ENCODE measurements around the gene NRROS. TPM values are rescaled to one million over a fixed set of nuclear protein-coding genes. Genes with fewer than 3 reads are reported as not detected.
"Not testable (repeated sequence)": the region's sequence is repeated elsewhere in the genome, so short reads cannot be mapped to it uniquely, and the experiment has no call there.

NRROS gene
- total RNA-seq, 2 experiments from 2014 or later = 37.5 to 47.8 TPM

- DNase-seq (no peak), ATAC-seq (peak; percentile 13)
- no peaks in the 10 kb centered on the region for H3K27me3 Mint-ChIP-seq
- H3K4me3 Mint-ChIP-seq = no peak overlapping the region
- no peaks in the 10 kb centered on the region for H3K9me3 Mint-ChIP-seq (ENCODE audit: low read depth)
- H3K36me3 Mint-ChIP-seq = peaks cover 1% of the 10 kb centered on the region
- peak overlapping the region; percentile 83 for H3K27ac Mint-ChIP-seq
- CTCF ChIA-PET = interaction anchor here (1.1 to 11.2 kb wide), 6 partner anchors 10 to 90 kb away, joined by 3 to 219 read pairs (median 46); partner anchors contain the start of gene NRROS
- H3K4me1 Mint-ChIP-seq = peaks cover 39% of the 10 kb centered on the region
Measured at GRCh38 chr3:196611761-196612483, 27.6 kb upstream of the NRROS start.

- not testable (repeated sequence) for ATAC-seq; H3K36me3 Mint-ChIP-seq; H3K4me3 Mint-ChIP-seq; H3K27ac Mint-ChIP-seq; H3K27me3 Mint-ChIP-seq; H3K9me3 Mint-ChIP-seq (ENCODE audit: low read depth); DNase-seq
- peaks cover 38% of the 10 kb centered on the region for H3K4me1 Mint-ChIP-seq
- CTCF ChIA-PET = interaction anchor here (1.2 to 8.2 kb wide), 2 partner anchors 17 to 70 kb away, joined by 4 to 113 read pairs; no protein-coding TSS in a partner anchor
Measured at GRCh38 chr3:196615234-196615633, 24.3 kb upstream of the NRROS start.

GRCh38 chr3:196617256-196617655 lies 22.2 kb upstream of the NRROS start:
- DNase-seq (no peak), ATAC-seq (no peak)
- H3K9me3 Mint-ChIP-seq (ENCODE audit: low read depth) = no peaks in the 10 kb centered on the region
- no peak overlapping the region for H3K4me3 Mint-ChIP-seq
- H3K27me3 Mint-ChIP-seq = peaks cover 3% of the 10 kb centered on the region
- peaks cover 5% of the 10 kb centered on the region for H3K36me3 Mint-ChIP-seq
- H3K27ac Mint-ChIP-seq = no peak overlapping the region
- CTCF ChIA-PET = interaction anchor here (1.2 to 1.7 kb wide), 2 partner anchors 8 to 67 kb away, joined by 4 to 9 read pairs; no protein-coding TSS in a partner anchor
- H3K4me1 Mint-ChIP-seq = peaks cover 35% of the 10 kb centered on the region

- peaks cover 31% of the 10 kb centered on the region for H3K4me1 Mint-ChIP-seq
- H3K27me3 Mint-ChIP-seq = peaks cover 3% of the 10 kb centered on the region
- CTCF ChIA-PET = no interaction called here
- ATAC-seq (no peak), DNase-seq (no peak)
- no peak overlapping the region for H3K4me3 Mint-ChIP-seq
- H3K27ac Mint-ChIP-seq = no peak overlapping the region
- H3K36me3 Mint-ChIP-seq = peaks cover 6% of the 10 kb centered on the region
- H3K9me3 Mint-ChIP-seq (ENCODE audit: low read depth) = no peaks in the 10 kb centered on the region
Measured at GRCh38 chr3:196619223-196619622, 20.3 kb upstream of the NRROS start.

- Mint-ChIP-seq H3K27ac (peak overlapping the region; percentile 84), H3K4me3 (peak overlapping the region; percentile 44), H3K4me1 (peaks cover 34% of the 10 kb centered on the region)
- ATAC-seq; H3K27me3 Mint-ChIP-seq; DNase-seq; H3K9me3 Mint-ChIP-seq (ENCODE audit: low read depth); H3K36me3 Mint-ChIP-seq: not testable (repeated sequence)
- CTCF ChIA-PET = interaction anchor here (1.2 kb wide), 1 partner anchor 13 kb away, joined by 6 read pairs; no protein-coding TSS in a partner anchor
Measured at GRCh38 chr3:196619627-196620026, 19.9 kb upstream of the NRROS start.

- Mint-ChIP-seq H3K4me1 (peaks cover 40% of the 10 kb centered on the region), H3K9me3 (ENCODE audit: low read depth) (no peaks in the 10 kb centered on the region), H3K4me3 (peak overlapping the region; percentile 44), H3K27me3 (peaks cover 4% of the 10 kb centered on the region), H3K27ac (peak overlapping the region; percentile 84), H3K36me3 (peaks cover 6% of the 10 kb centered on the region)
- DNase-seq = peak; percentile 75
- CTCF ChIA-PET = interaction anchor here (0.6 to 1.2 kb wide), 2 partner anchors 12 to 279 kb away, joined by 3 to 6 read pairs; no protein-coding TSS in a partner anchor
- peak; percentile 41 for ATAC-seq
Measured at GRCh38 chr3:196620161-196620604, 19.3 kb upstream of the NRROS start.

- no peak for ATAC-seq
- H3K9me3 Mint-ChIP-seq (ENCODE audit: low read depth) = no peaks in the 10 kb centered on the region
- peaks cover 43% of the 10 kb centered on the region for H3K4me1 Mint-ChIP-seq
- peaks cover 7% of the 10 kb centered on the region for H3K27me3 Mint-ChIP-seq
- no peak for DNase-seq
- peaks cover 6% of the 10 kb centered on the region for H3K36me3 Mint-ChIP-seq
- CTCF ChIA-PET = interaction anchor here (0.6 to 2.6 kb wide), 4 partner anchors 9 to 279 kb away, joined by 3 to 16 read pairs (median 8); no protein-coding TSS in a partner anchor
- no peak overlapping the region for H3K27ac Mint-ChIP-seq
- H3K4me3 Mint-ChIP-seq = peak overlapping the region; percentile 44
Measured at GRCh38 chr3:196620684-196621083, 18.8 kb upstream of the NRROS start.

- peaks cover 45% of the 10 kb centered on the region for H3K4me1 Mint-ChIP-seq
- H3K9me3 Mint-ChIP-seq (ENCODE audit: low read depth) = no peaks in the 10 kb centered on the region
- H3K4me3 Mint-ChIP-seq = no peak overlapping the region
- peaks cover 7% of the 10 kb centered on the region for H3K36me3 Mint-ChIP-seq
- DNase-seq (no peak), ATAC-seq (no peak)
- peaks cover 7% of the 10 kb centered on the region for H3K27me3 Mint-ChIP-seq
- CTCF ChIA-PET = interaction anchor here (2.4 to 2.6 kb wide), 2 partner anchors 9 to 12 kb away, joined by 11 to 16 read pairs; no protein-coding TSS in a partner anchor
- no peak overlapping the region for H3K27ac Mint-ChIP-seq
Measured at GRCh38 chr3:196621611-196622010, 17.9 kb upstream of the NRROS start.

GRCh38 chr3:196624067-196624790 lies 15.3 kb upstream of the NRROS start:
- ATAC-seq (peak; percentile 78), DNase-seq (peak; percentile 80)
- H3K9me3 Mint-ChIP-seq (ENCODE audit: low read depth) = no peaks in the 10 kb centered on the region
- H3K4me3 Mint-ChIP-seq = peak overlapping the region; percentile 41
- peaks cover 7% of the 10 kb centered on the region for H3K27me3 Mint-ChIP-seq
- H3K4me1 Mint-ChIP-seq = peaks cover 52% of the 10 kb centered on the region
- H3K36me3 Mint-ChIP-seq = peaks cover 7% of the 10 kb centered on the region
- peak overlapping the region; percentile 77 for H3K27ac Mint-ChIP-seq
- CTCF ChIA-PET = interaction anchor here (0.6 to 1.3 kb wide), 3 partner anchors 15 to 65 kb away, joined by 3 read pairs; partner anchors contain the start of gene NRROS

GRCh38 chr3:196624907-196625306 lies 14.6 kb upstream of the NRROS start:
- Mint-ChIP-seq H3K36me3 (peaks cover 8% of the 10 kb centered on the region), H3K9me3 (ENCODE audit: low read depth) (no peaks in the 10 kb centered on the region), H3K4me1 (peaks cover 56% of the 10 kb centered on the region), H3K4me3 (peak overlapping the region; percentile 41), H3K27ac (peak overlapping the region; percentile 77), H3K27me3 (peaks cover 7% of the 10 kb centered on the region)
- ATAC-seq = no peak
- CTCF ChIA-PET = interaction anchor here (0.6 kb wide), 1 partner anchor 64 kb away, joined by 3 read pairs; no protein-coding TSS in a partner anchor
- no peak for DNase-seq

- peaks cover 8% of the 10 kb centered on the region for H3K36me3 Mint-ChIP-seq
- H3K4me3 Mint-ChIP-seq = no peak overlapping the region
- CTCF ChIA-PET = no interaction called here
- H3K27ac Mint-ChIP-seq = peak overlapping the region; percentile 9
- ATAC-seq = no peak
- H3K9me3 Mint-ChIP-seq (ENCODE audit: low read depth) = no peaks in the 10 kb centered on the region
- H3K4me1 Mint-ChIP-seq = peaks cover 56% of the 10 kb centered on the region
- no peak for DNase-seq
- H3K27me3 Mint-ChIP-seq = peaks cover 7% of the 10 kb centered on the region
Measured at GRCh38 chr3:196625331-196625730, 14.2 kb upstream of the NRROS start.

- Mint-ChIP-seq H3K9me3 (ENCODE audit: low read depth) (no peaks in the 10 kb centered on the region), H3K4me1 (peaks cover 63% of the 10 kb centered on the region), H3K4me3 (no peak overlapping the region), H3K27me3 (peaks cover 4% of the 10 kb centered on the region), H3K36me3 (peaks cover 5% of the 10 kb centered on the region), H3K27ac (no peak overlapping the region)
- ATAC-seq (no peak), DNase-seq (no peak)
- CTCF ChIA-PET = interaction anchor here (1.8 to 10.3 kb wide), 2 partner anchors 15 to 57 kb away, joined by 4 to 113 read pairs; no protein-coding TSS in a partner anchor
Measured at GRCh38 chr3:196627918-196628231, 11.6 kb upstream of the NRROS start.

- CTCF ChIA-PET = interaction anchor here (0.9 to 10.3 kb wide), 6 partner anchors 11 to 61 kb away, joined by 3 to 113 read pairs (median 6); partner anchors contain the start of genes FBXO45, NRROS and WDR53
- Mint-ChIP-seq H3K27me3 (peaks cover 4% of the 10 kb centered on the region), H3K27ac (peak overlapping the region; percentile 96), H3K4me3 (peak overlapping the region; percentile 20), H3K4me1 (peaks cover 69% of the 10 kb centered on the region), H3K9me3 (ENCODE audit: low read depth) (no peaks in the 10 kb centered on the region), H3K36me3 (peaks cover 7% of the 10 kb centered on the region)
- ATAC-seq (no peak), DNase-seq (no peak)
Measured at GRCh38 chr3:196629228-196629627, 10.3 kb upstream of the NRROS start.

Data from activated CD8-positive, alpha-beta memory T cell treated with anti-CD3 and anti-CD28 coated beads, Interleukin-2, amount 10 ng/mL, durations not matched to agents 7 days and 5 days (primary cell).